ENCODE measurements around the gene PPM1N.

DNA sequence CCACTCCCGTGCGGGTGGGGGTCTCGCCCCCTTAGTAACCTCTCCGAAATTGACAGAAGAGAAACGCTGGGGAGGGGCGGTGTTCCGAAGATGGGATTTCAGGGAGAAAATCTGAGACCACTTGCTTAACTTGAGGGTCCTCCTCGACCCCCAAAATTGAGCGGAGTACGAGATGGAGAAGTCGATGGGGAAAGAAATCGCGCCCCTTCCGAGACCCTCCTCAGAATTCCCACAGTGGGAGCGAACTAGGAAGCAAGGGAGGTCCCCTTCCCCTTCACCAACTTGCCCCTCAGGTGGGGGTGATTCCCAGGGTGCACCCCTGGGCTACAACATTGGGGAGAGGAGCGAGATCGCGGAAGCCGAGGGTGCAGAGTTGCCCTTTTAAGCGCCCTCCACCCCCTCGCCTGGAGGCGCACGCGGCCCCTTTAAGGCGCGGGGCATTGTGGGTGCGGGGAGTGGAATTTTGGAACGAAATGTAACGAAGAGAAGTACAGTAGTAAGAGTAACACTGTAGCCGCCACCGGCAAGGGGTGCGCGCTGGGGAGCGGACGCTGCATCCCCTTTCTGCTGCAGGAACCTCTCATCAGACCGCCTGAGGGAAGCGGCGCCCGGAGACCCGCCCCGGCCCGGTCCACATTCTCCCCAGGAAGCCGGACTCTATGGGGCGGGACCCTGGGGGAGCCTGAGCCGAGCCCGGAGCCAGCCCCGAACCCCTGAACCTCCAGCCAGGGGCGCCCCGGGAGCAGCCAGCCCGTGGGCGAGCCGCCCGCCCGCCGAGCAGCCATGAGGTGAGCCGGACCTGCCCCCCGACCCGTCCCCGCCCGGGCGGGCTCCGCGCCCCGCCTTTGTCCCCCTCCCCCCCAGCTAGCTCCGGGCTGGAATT is 9.0 kb downstream of the PPM1N start, which contains the start of gene VASP:
- no peak for TF ChIP-seq POLR2A (IDR thresholded peaks at IDR 0.05)
- TF ChIP-seq, protein P1, sequence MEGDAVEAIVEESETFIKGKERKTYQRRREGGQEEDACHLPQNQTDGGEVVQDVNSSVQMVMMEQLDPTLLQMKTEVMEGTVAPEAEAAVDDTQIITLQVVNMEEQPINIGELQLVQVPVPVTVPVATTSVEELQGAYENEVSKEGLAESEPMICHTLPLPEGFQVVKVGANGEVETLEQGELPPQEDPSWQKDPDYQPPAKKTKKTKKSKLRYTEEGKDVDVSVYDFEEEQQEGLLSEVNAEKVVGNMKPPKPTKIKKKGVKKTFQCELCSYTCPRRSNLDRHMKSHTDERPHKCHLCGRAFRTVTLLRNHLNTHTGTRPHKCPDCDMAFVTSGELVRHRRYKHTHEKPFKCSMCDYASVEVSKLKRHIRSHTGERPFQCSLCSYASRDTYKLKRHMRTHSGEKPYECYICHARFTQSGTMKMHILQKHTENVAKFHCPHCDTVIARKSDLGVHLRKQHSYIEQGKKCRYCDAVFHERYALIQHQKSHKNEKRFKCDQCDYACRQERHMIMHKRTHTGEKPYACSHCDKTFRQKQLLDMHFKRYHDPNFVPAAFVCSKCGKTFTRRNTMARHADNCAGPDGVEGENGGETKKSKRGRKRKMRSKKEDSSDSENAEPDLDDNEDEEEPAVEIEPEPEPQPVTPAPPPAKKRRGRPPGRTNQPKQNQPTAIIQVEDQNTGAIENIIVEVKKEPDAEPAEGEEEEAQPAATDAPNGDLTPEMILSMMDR (IDR thresholded peaks at IDR 0.05), result no peak
